Activated effector memory CD4-positive, alpha-beta T cell treated with Interleukin-2 at 50 U/mL for 16 hours (primary cell): Measurements from ENCODE around the gene LRRC4C.
"Not testable (repeated sequence)": the region's sequence is repeated elsewhere in the genome, so short reads cannot be mapped to it uniquely, and the experiment has no call there.

Experiments used
- DNase-seq: peaks from one replicate; pipeline ENCODE4 v3.0.0-alpha.2; 2020

The LRRC4C gene

GRCh38 chr11:41003339-41004282, 455.8 kb downstream of the LRRC4C start:
- no peak for DNase-seq

- DNase-seq = no peak
These were observed 460.5 kb downstream of the LRRC4C start for GRCh38 chr11:40998920-40999319.

GRCh38 chr11:40987776-40988435, 471.5 kb downstream of the LRRC4C start:
- no peak for DNase-seq

GRCh38 chr11:40986320-40986719, 473.1 kb downstream of the LRRC4C start:
- no peak for DNase-seq

GRCh38 chr11:40975076-40975475, 484.4 kb downstream of the LRRC4C start:
- DNase-seq = no peak

GRCh38 chr11:40974186-40974795, 485.2 kb downstream of the LRRC4C start:
- DNase-seq = no peak

- DNase-seq = no peak
These were observed 500.7 kb downstream of the LRRC4C start for GRCh38 chr11:40958707-40959106.

GRCh38 chr11:40952479-40952878, 507.0 kb downstream of the LRRC4C start:
- no peak for DNase-seq

GRCh38 chr11:40938002-40938401, 521.5 kb downstream of the LRRC4C start:
- DNase-seq = no peak

GRCh38 chr11:40924915-40925314, 534.5 kb downstream of the LRRC4C start:
- DNase-seq = no peak

- DNase-seq = no peak
These were observed 538.2 kb downstream of the LRRC4C start for GRCh38 chr11:40921246-40921645.

- DNase-seq = not testable (repeated sequence)
These were observed 548.7 kb downstream of the LRRC4C start for GRCh38 chr11:40910774-40911173.

- DNase-seq = no peak
These were observed 565.0 kb downstream of the LRRC4C start for GRCh38 chr11:40894501-40894900.

- DNase-seq = no peak
These were observed 574.0 kb downstream of the LRRC4C start for GRCh38 chr11:40885250-40885954.

GRCh38 chr11:40882301-40882700, 577.2 kb downstream of the LRRC4C start:
- DNase-seq = no peak

GRCh38 chr11:40879911-40880310, 579.5 kb downstream of the LRRC4C start:
- DNase-seq = no peak

GRCh38 chr11:40877981-40878380, 581.5 kb downstream of the LRRC4C start:
- no peak for DNase-seq

- no peak for DNase-seq
These were observed 582.2 kb downstream of the LRRC4C start for GRCh38 chr11:40877256-40877655.

- DNase-seq = no peak
These were observed 591.3 kb downstream of the LRRC4C start for GRCh38 chr11:40867991-40868632.

GRCh38 chr11:40857754-40858153, 601.7 kb downstream of the LRRC4C start:
- not testable (repeated sequence) for DNase-seq

- DNase-seq = no peak
These were observed 616.6 kb downstream of the LRRC4C start for GRCh38 chr11:40842750-40843339.

- no peak for DNase-seq
These were observed 618.2 kb downstream of the LRRC4C start for GRCh38 chr11:40841231-40841630.
